MCF 10A (cell line): Measurements from ENCODE around the gene ASB7. TPM values are rescaled to one million over a fixed set of nuclear protein-coding genes. Genes with fewer than 3 reads are reported as not detected.

Experiments used
- BruUV-seq: library from RNA; stranded (reverse); fragments of 400-500 nt; replicated peaks from 2 replicates; lab custom pipeline; 2021; lab: Mats Ljungman, UMichigan
- CTCF ChIA-PET: fragments of 300-600 bp; sonication (Branson Sonifier 250); formaldehyde crosslinking; extraction: SDS; loops from one replicate; lab custom pipeline; 2021; ENCODE audit warnings: antibody characterized with exemption, inconsistent platforms; lab: Yijun Ruan, JAX
- POLR2A ChIA-PET: fragments of 300-600, 350-650 bp; sonication (Branson Sonifier 250); formaldehyde crosslinking; extraction: SDS; loops from one replicate; lab custom pipeline; 2020; ENCODE audit warnings: antibody characterized with exemption, inconsistent platforms; lab: Yijun Ruan, JAX
- DNase-seq: peaks from one replicate; pipeline ENCODE4 v3.0.0-alpha.2; 2018; ENCODE audit not compliant: unreplicated experiment
- H3K27ac Mint-ChIP-seq: one replicate; pipeline ENCODE4 v1.8.0; 2022; ENCODE audit warnings: mild to moderate bottlenecking, low read depth, mixed read lengths; ENCODE audit not compliant: unreplicated experiment
- H3K27me3 Mint-ChIP-seq: one replicate; pipeline ENCODE4 v1.8.0; 2022; ENCODE audit warnings: mixed read lengths; ENCODE audit not compliant: insufficient read depth, unreplicated experiment
- H3K36me3 Mint-ChIP-seq: one replicate; pipeline ENCODE4 v1.8.0; 2022; ENCODE audit warnings: mild to moderate bottlenecking, moderate library complexity, mixed read lengths; ENCODE audit not compliant: insufficient read depth, unreplicated experiment
- H3K4me1 Mint-ChIP-seq: one replicate; pipeline ENCODE4 v1.8.0; 2022; ENCODE audit warnings: mixed read lengths; ENCODE audit not compliant: insufficient read depth, unreplicated experiment
- H3K4me3 Mint-ChIP-seq: one replicate; pipeline ENCODE4 v1.8.0; 2022; ENCODE audit warnings: mild to moderate bottlenecking, moderate library complexity, mixed read lengths; ENCODE audit not compliant: unreplicated experiment
- H3K9me3 Mint-ChIP-seq: one replicate; pipeline ENCODE4 v1.8.0; 2022; ENCODE audit warnings: mixed read lengths; ENCODE audit not compliant: unreplicated experiment
- CTCF ChIP-seq: fragments of 200-600 bp; IDR thresholded peaks from one replicate; pipeline ENCODE4 v1.8.0; 2022; ENCODE audit warnings: antibody characterized with exemption, mild to moderate bottlenecking; ENCODE audit not compliant: unreplicated experiment
- intact Hi-C: fragments of 100-400 bp; cut with micrococcal nuclease; formaldehyde crosslinking; loops from 2 replicates; pipeline ENCODE4 v1.14.1; 2022
- total RNA-seq: library from RNA; stranded (reverse); gene quantifications from 2 replicates; pipeline ENCODE4 v1.2.3, GENCODE V29; 2022

Gene ASB7
- total RNA-seq, 1 experiment from 2014 or later = 14.3 TPM

GRCh38 chr15:100694381-100695021 lies 92.1 kb downstream of the ASB7 start:
- DNase-seq = no peak
- no peak overlapping the region for H3K27ac Mint-ChIP-seq
- no peak for TF ChIP-seq CTCF
- no peaks in the 10 kb centered on the region for H3K36me3 Mint-ChIP-seq
- no peaks in the 10 kb centered on the region for H3K4me1 Mint-ChIP-seq
- no peak overlapping the region for H3K4me3 Mint-ChIP-seq
- POLR2A ChIA-PET = interaction anchor here (0.7 kb wide), 1 partner anchor 18 kb away, joined by 3 read pairs; no protein-coding TSS in a partner anchor
- no peaks in the 10 kb centered on the region for H3K27me3 Mint-ChIP-seq
- intact Hi-C loops = no loop called here
- CTCF ChIA-PET = interaction anchor here (0.6 to 1.0 kb wide), 2 partner anchors 10 to 376 kb away, joined by 3 to 4 read pairs; no protein-coding TSS in a partner anchor
- BruUV-seq = no TSS peak
- H3K9me3 Mint-ChIP-seq = no peaks in the 10 kb centered on the region

GRCh38 chr15:100695048-100695447 lies 92.7 kb downstream of the ASB7 start:
- BruUV-seq = no TSS peak

GRCh38 chr15:100696452-100696851 lies 94.1 kb downstream of the ASB7 start:
- H3K4me3 Mint-ChIP-seq = no peak overlapping the region
- TF ChIP-seq CTCF = no peak
- ChIA-PET POLR2A (interaction anchor here (1.0 to 1.6 kb wide), 2 partner anchors 16 to 25 kb away, joined by 3 to 4 read pairs; no protein-coding TSS in a partner anchor), CTCF (interaction anchor here (1.0 kb wide), 1 partner anchor 222 kb away, joined by 3 read pairs; the partner anchor contains the start of gene LRRK1)
- no peaks in the 10 kb centered on the region for H3K27me3 Mint-ChIP-seq
- no peaks in the 10 kb centered on the region for H3K4me1 Mint-ChIP-seq
- no peak overlapping the region for H3K27ac Mint-ChIP-seq
- no TSS peak for BruUV-seq
- H3K9me3 Mint-ChIP-seq = no peaks in the 10 kb centered on the region
- no peaks in the 10 kb centered on the region for H3K36me3 Mint-ChIP-seq
- intact Hi-C loops = no loop called here
- no peak for DNase-seq

More at GRCh38 chr15:100695048-100695447, 92.7 kb downstream of the ASB7 start:
- TF ChIP-seq CTCF = no peak
- no peak overlapping the region for H3K4me3 Mint-ChIP-seq
- H3K36me3 Mint-ChIP-seq = no peaks in the 10 kb centered on the region
- no peak for DNase-seq
- POLR2A ChIA-PET = interaction anchor here (0.7 to 0.9 kb wide), 2 partner anchors 18 to 25 kb away, joined by 3 read pairs; no protein-coding TSS in a partner anchor
- H3K27me3 Mint-ChIP-seq = no peaks in the 10 kb centered on the region
- no peak overlapping the region for H3K27ac Mint-ChIP-seq
- intact Hi-C loops = no loop called here
- no peaks in the 10 kb centered on the region for H3K4me1 Mint-ChIP-seq
- no peaks in the 10 kb centered on the region for H3K9me3 Mint-ChIP-seq
- CTCF ChIA-PET = no interaction called here

Other genes with a start within 250 kb of the ASB7 start
- gene CERS3, start 73.6 kb upstream of the ASB7 start, total RNA-seq = not detected in 2 replicates
- gene LINS1, start 405 bp upstream of the ASB7 start, total RNA-seq = 13.9 and 15.1 TPM in 2 replicates